ENCODE results near the gene MR1. TPM values are rescaled to one million over a fixed set of nuclear protein-coding genes. Genes with fewer than 3 reads are reported as not detected.
A peak's percentile ranks its signal among the peaks of the same experiment; 100 is the strongest.

MR1 gene
- total and polyA plus RNA-seq, 3 experiments from 2014 or later: 13.8 to 37.7 (median 16.4) TPM

DNA sequence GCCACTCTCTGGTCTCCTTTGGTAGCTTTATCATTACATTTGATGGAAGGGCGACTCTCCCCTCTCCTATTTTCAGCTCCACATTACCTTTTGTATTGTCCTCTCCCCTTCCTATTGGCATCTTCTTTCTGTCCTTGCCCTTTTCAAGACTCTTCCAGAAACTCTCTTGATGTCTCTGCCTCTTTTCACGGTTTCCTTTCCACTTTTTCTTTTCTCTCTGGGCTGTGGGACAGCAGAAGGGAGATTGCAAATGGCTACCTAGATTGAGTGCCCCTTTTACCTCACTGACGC, 72.2 kb downstream of the MR1 start:
- H3K4me1 Mint-ChIP-seq: peaks cover 22 to 40% (median 35%) of the 10 kb centered on the region in 3 donors
- no peaks in the 10 kb centered on the region for H3K9me3 Mint-ChIP-seq
- Histone ChIP-seq H3K4me3 (ENCODE audit: low read length) (peak overlapping the region; percentile 44), H3K27ac (ENCODE audit: low read depth, low read length) (peak overlapping the region; percentile 58), H3K4me1 (ENCODE audit: insufficient read depth, low read length) (peaks cover 37% of the 10 kb centered on the region), H3K27me3 (ENCODE audit: insufficient read depth, low read length, poor library complexity, severe bottlenecking) (no peaks in the 10 kb centered on the region), H3K9me3 (ENCODE audit: low read length) (no peaks in the 10 kb centered on the region), H3K36me3 (ENCODE audit: insufficient read depth, low read length) (no peaks in the 10 kb centered on the region)
- H3K36me3 Mint-ChIP-seq: peaks cover 0 to 5% (median 0%) of the 10 kb centered on the region in 3 donors
- DNase-seq: no peak
- ChIA-PET CTCF (interaction anchor here (1.2 to 4.1 kb wide), 11 partner anchors 9 to 68 kb away, joined by 3 to 39 read pairs (median 6); partner anchors contain the start of gene IER5), POLR2A (interaction anchor here (1.3 to 5.4 kb wide), 5 partner anchors 9 to 152 kb away, joined by 3 to 111 read pairs (median 6); partner anchors contain the start of gene IER5)
- H3K4me3 Mint-ChIP-seq: peak overlapping the region; percentile 84 to 93 (median 88)
- H3K27me3 Mint-ChIP-seq: peaks cover 9 to 11% of the 10 kb centered on the region in 2 donors
- H3K27ac Mint-ChIP-seq: peak overlapping the region; percentile 91 to 99 (median 96)

- Histone ChIP-seq H3K9me3 (ENCODE audit: low read length) (no peaks in the 10 kb centered on the region), H3K4me1 (ENCODE audit: insufficient read depth, low read length) (peaks cover 33% of the 10 kb centered on the region), H3K4me3 (ENCODE audit: low read length) (no peak overlapping the region), H3K27me3 (ENCODE audit: insufficient read depth, low read length, poor library complexity, severe bottlenecking) (no peaks in the 10 kb centered on the region), H3K27ac (ENCODE audit: low read depth, low read length) (no peak overlapping the region), H3K36me3 (ENCODE audit: insufficient read depth, low read length) (no peaks in the 10 kb centered on the region)
- ChIA-PET CTCF (interaction anchor here (1.4 to 4.1 kb wide), 6 partner anchors 9 to 59 kb away, joined by 5 to 39 read pairs (median 6); partner anchors contain the start of gene IER5), POLR2A (interaction anchor here (0.6 to 5.4 kb wide), 3 partner anchors 16 to 159 kb away, joined by 3 to 111 read pairs (median 3); partner anchors contain the start of gene IER5)
- Mint-ChIP-seq H3K36me3 (peaks cover 0 to 5% (median 0%) of the 10 kb centered on the region in 3 donors), H3K27ac (peak overlapping the region in 6 of 8 donors; percentile 54 to 99 (median 96)), H3K4me3 (peak overlapping the region; percentile 46 to 93 (median 87)), H3K9me3 (no peaks in the 10 kb centered on the region), H3K27me3 (peaks cover 9 to 12% of the 10 kb centered on the region in 2 donors), H3K4me1 (peaks cover 22 to 35% (median 32%) of the 10 kb centered on the region in 3 donors)
- no peak for DNase-seq
These were observed 72.7 kb downstream of the MR1 start for GRCh38 chr1:181106479-181106878.

GRCh38 chr1:181107711-181108110, 73.9 kb downstream of the MR1 start:
- peaks cover 0 to 5% (median 0%) of the 10 kb centered on the region in 3 donors for H3K36me3 Mint-ChIP-seq
- Histone ChIP-seq H3K27me3 (ENCODE audit: insufficient read depth, low read length, poor library complexity, severe bottlenecking) (no peaks in the 10 kb centered on the region), H3K4me3 (ENCODE audit: low read length) (no peak overlapping the region), H3K36me3 (ENCODE audit: insufficient read depth, low read length) (no peaks in the 10 kb centered on the region), H3K9me3 (ENCODE audit: low read length) (no peaks in the 10 kb centered on the region), H3K27ac (ENCODE audit: low read depth, low read length) (no peak overlapping the region), H3K4me1 (ENCODE audit: insufficient read depth, low read length) (peaks cover 32% of the 10 kb centered on the region)
- no peak for DNase-seq
- ChIA-PET CTCF (interaction anchor here (1.1 to 1.4 kb wide), 2 partner anchors 24 to 36 kb away, joined by 4 to 5 read pairs; no protein-coding TSS in a partner anchor), POLR2A (interaction anchor here (5.4 kb wide), 1 partner anchor 18 kb away, joined by 111 read pairs; the partner anchor contains the start of gene IER5)
- no peaks in the 10 kb centered on the region for H3K9me3 Mint-ChIP-seq
- H3K4me3 Mint-ChIP-seq: no peak overlapping the region
- peaks cover 22 to 32% (median 27%) of the 10 kb centered on the region in 3 donors for H3K4me1 Mint-ChIP-seq
- peak overlapping the region in 4 of 8 donors; percentile 1 to 82 (median 34) for H3K27ac Mint-ChIP-seq
- peaks cover 9 to 19% of the 10 kb centered on the region in 2 donors for H3K27me3 Mint-ChIP-seq

DNA sequence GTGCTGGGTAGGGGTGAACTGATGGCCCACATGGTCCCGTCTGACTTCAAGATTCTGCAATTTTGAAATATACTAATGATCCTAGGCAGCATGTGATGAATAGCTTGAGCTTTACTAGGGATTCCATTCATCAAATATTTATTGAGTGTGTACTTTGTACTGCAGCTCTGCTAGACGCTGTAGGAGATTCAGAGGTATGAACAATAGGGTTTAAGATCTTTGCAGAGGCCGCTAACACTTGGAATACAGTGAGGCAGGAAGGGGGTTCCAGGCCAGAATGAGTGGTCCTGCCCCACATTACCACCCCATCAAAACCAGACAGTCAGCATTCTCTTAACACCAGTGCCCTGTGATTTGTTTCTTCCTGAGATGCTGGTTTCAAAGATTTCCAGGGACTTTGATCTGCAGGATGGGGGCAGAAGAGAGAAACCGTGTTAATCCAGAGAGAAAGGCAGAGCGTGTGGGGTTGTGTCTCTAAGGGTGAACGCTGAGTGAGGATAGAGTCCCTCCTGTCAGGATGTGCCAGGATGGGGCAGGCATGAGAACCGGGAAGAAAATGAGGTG, 74.6 kb downstream of the MR1 start:
- H3K4me3 ChIP-seq (ENCODE audit: low read length): no peak overlapping the region
- H3K27ac Mint-ChIP-seq: peak overlapping the region in 2 of 8 donors; percentile 10 to 20
- peaks cover 25% of the 10 kb centered on the region for H3K4me1 ChIP-seq (ENCODE audit: insufficient read depth, low read length)
- H3K27me3 ChIP-seq (ENCODE audit: insufficient read depth, low read length, poor library complexity, severe bottlenecking): no peaks in the 10 kb centered on the region
- DNase-seq: no peak
- H3K36me3 ChIP-seq (ENCODE audit: insufficient read depth, low read length): no peaks in the 10 kb centered on the region
- no peak overlapping the region for H3K27ac ChIP-seq (ENCODE audit: low read depth, low read length)
- CTCF ChIA-PET: interaction anchor here (1.3 kb wide), 1 partner anchor 70 kb away, joined by 3 read pairs; no protein-coding TSS in a partner anchor
- H3K9me3 ChIP-seq (ENCODE audit: low read length): no peaks in the 10 kb centered on the region
- peaks cover 18 to 27% (median 21%) of the 10 kb centered on the region in 3 donors for H3K4me1 Mint-ChIP-seq
- peaks cover 9 to 19% of the 10 kb centered on the region in 2 donors for H3K27me3 Mint-ChIP-seq
- peaks cover 0 to 5% (median 0%) of the 10 kb centered on the region in 3 donors for H3K36me3 Mint-ChIP-seq
- H3K9me3 Mint-ChIP-seq: no peaks in the 10 kb centered on the region
- no peak overlapping the region for H3K4me3 Mint-ChIP-seq
- POLR2A ChIA-PET: no interaction called here

DNA sequence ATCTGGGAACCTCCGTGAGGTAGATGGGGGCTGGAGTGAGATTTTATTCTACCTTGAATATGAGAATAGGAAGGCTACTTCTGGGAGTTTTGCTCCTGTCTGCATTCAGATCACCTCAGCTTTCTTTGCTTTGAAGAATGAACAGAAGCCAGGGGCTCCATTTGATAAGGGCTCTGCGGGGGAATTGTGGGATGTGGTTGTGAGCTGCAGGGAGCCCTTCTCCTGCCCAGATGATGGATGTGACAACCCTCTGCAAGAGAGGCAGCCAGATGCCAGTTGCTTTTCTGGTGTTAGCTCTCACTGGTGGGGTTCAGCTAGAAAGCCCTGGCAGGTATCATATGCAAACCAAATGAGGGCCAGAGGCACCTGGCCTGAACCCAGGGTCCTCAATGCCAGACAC, 76.2 kb downstream of the MR1 start:
- no peaks in the 10 kb centered on the region for H3K9me3 Mint-ChIP-seq
- H3K27ac Mint-ChIP-seq: peak overlapping the region in 5 of 8 donors; percentile 3 to 66 (median 54)
- Histone ChIP-seq H3K4me3 (ENCODE audit: low read length) (no peak overlapping the region), H3K36me3 (ENCODE audit: insufficient read depth, low read length) (no peaks in the 10 kb centered on the region), H3K27ac (ENCODE audit: low read depth, low read length) (no peak overlapping the region), H3K9me3 (ENCODE audit: low read length) (no peaks in the 10 kb centered on the region), H3K4me1 (ENCODE audit: insufficient read depth, low read length) (peaks cover 14% of the 10 kb centered on the region), H3K27me3 (ENCODE audit: insufficient read depth, low read length, poor library complexity, severe bottlenecking) (no peaks in the 10 kb centered on the region)
- POLR2A ChIA-PET: interaction anchor here (1.0 kb wide), 1 partner anchor 20 kb away, joined by 3 read pairs; no protein-coding TSS in a partner anchor
- DNase-seq: no peak
- CTCF ChIA-PET: interaction anchor here (1.0 to 2.8 kb wide), 3 partner anchors 19 to 33 kb away, joined by 3 to 12 read pairs (median 4); no protein-coding TSS in a partner anchor
- peaks cover 10 to 19% of the 10 kb centered on the region in 2 donors for H3K27me3 Mint-ChIP-seq
- H3K4me3 Mint-ChIP-seq: no peak overlapping the region
- peaks cover 6 to 14% (median 8%) of the 10 kb centered on the region in 3 donors for H3K4me1 Mint-ChIP-seq
- H3K36me3 Mint-ChIP-seq: peaks cover 0 to 2% (median 0%) of the 10 kb centered on the region in 3 donors

Other genes with a start within 250 kb of the MR1 start
- gene KIAA1614, start 121.1 kb upstream of the MR1 start, total RNA-seq: under 1 TPM; 0.22 to 0.49 TPM
- 0.10 TPM for gene KIAA1614, start 121.1 kb upstream of the MR1 start, polyA plus RNA-seq
- gene STX6, start 11.1 kb upstream of the MR1 start, total RNA-seq: 10 to 100 TPM; 21.1 to 21.5 TPM
- gene STX6, start 11.1 kb upstream of the MR1 start, polyA plus RNA-seq: 11.0 TPM
- 10 to 100 TPM; 52.3 to 57.2 TPM for gene IER5, start 54.7 kb downstream of the MR1 start, total RNA-seq
- 29.0 TPM for gene IER5, start 54.7 kb downstream of the MR1 start, polyA plus RNA-seq

Data from CD8-positive, alpha-beta memory T cell (primary cell).